HG03460 (cell line): ENCODE results near the gene ZNF697.
A peak's percentile ranks its signal among the peaks of the same experiment; 100 is the strongest.

Experiments used
- ATAC-seq: cut with Tn5 transposase; IDR thresholded peaks from one replicate; pipeline ENCODE4 v1.9.1; 2021; ENCODE audit not compliant: unreplicated experiment

ZNF697 gene

GRCh38 chr1:119664067-119664466 lies 16.0 kb upstream of the ZNF697 start:
- ATAC-seq = no peak

GRCh38 chr1:119662034-119662437 lies 14.0 kb upstream of the ZNF697 start:
- peak; percentile 71 for ATAC-seq

GRCh38 chr1:119660253-119661083 lies 12.4 kb upstream of the ZNF697 start:
- ATAC-seq = peak; percentile 52

- ATAC-seq = no peak
Measured at GRCh38 chr1:119659628-119660027, 11.6 kb upstream of the ZNF697 start.

- peak; percentile 42 for ATAC-seq
Measured at GRCh38 chr1:119656410-119656955, 8.4 kb upstream of the ZNF697 start.

- no peak for ATAC-seq
Measured at GRCh38 chr1:119655154-119655553, 7.1 kb upstream of the ZNF697 start.

- no peak for ATAC-seq
Measured at GRCh38 chr1:119653839-119654170, 5.7 kb upstream of the ZNF697 start.

- no peak for ATAC-seq
Measured at GRCh38 chr1:119653135-119653838, 5.2 kb upstream of the ZNF697 start.

- ATAC-seq = no peak
Measured at GRCh38 chr1:119652587-119652986, 4.5 kb upstream of the ZNF697 start.

- no peak for ATAC-seq
Measured at GRCh38 chr1:119651641-119652040, 3.6 kb upstream of the ZNF697 start.

GRCh38 chr1:119651133-119651532 lies 3.1 kb upstream of the ZNF697 start:
- ATAC-seq = no peak

- no peak for ATAC-seq
Measured at GRCh38 chr1:119648620-119649004, 546 bp upstream of the ZNF697 start.

- ATAC-seq = no peak
Measured at GRCh38 chr1:119647228-119647733, 785 bp downstream of the ZNF697 start.

- no peak for ATAC-seq
Measured at GRCh38 chr1:119646521-119647227, 1.4 kb downstream of the ZNF697 start.

- no peak for ATAC-seq
Measured at GRCh38 chr1:119639109-119639508, 9.0 kb downstream of the ZNF697 start.

GRCh38 chr1:119637710-119638109 lies 10.4 kb downstream of the ZNF697 start:
- no peak for ATAC-seq

GRCh38 chr1:119636491-119637089 lies 11.5 kb downstream of the ZNF697 start:
- no peak for ATAC-seq

- peak; percentile 40 for ATAC-seq
Measured at GRCh38 chr1:119635811-119636390, 12.2 kb downstream of the ZNF697 start.

GRCh38 chr1:119634016-119634415 lies 14.1 kb downstream of the ZNF697 start:
- ATAC-seq = no peak

GRCh38 chr1:119633575-119633974 lies 14.5 kb downstream of the ZNF697 start:
- ATAC-seq = no peak

- ATAC-seq = no peak
Measured at GRCh38 chr1:119632841-119633240, 15.2 kb downstream of the ZNF697 start.
